GM15510 (cell line): Measurements from ENCODE around the gene FNBP1.

Experiments used
- POLR2A ChIP-seq: IDR thresholded peaks from 3 replicates; pipeline ENCODE4 v1.6.1; 2011; ENCODE audit warnings: borderline replicate concordance; ENCODE audit not compliant: insufficient read length; ENCODE audit errors: extremely low read depth

Gene FNBP1

GRCh38 chr9:129932303-129933151 is 110.5 kb downstream of the FNBP1 start:
- no peak for TF ChIP-seq POLR2A

DNA sequence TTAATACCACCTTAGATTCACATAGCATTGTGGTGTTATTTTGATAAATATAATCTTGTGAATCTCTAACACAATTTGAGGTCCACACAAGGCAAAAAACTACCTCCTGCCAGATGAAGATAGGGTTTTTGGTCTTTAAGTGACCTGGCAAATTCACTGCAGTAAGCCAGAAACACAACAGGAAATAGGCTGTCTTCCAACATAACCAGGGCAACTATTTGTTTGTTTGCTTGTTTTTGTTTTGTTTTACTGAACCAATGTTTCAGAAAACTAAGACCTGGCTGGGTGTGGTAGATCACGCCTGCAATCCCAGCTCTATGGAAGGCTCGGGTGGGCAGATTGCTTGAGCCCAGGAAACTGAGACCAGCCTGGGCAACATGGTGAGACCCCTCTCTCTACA is 112.2 kb downstream of the FNBP1 start:
- TF ChIP-seq POLR2A = no peak

DNA sequence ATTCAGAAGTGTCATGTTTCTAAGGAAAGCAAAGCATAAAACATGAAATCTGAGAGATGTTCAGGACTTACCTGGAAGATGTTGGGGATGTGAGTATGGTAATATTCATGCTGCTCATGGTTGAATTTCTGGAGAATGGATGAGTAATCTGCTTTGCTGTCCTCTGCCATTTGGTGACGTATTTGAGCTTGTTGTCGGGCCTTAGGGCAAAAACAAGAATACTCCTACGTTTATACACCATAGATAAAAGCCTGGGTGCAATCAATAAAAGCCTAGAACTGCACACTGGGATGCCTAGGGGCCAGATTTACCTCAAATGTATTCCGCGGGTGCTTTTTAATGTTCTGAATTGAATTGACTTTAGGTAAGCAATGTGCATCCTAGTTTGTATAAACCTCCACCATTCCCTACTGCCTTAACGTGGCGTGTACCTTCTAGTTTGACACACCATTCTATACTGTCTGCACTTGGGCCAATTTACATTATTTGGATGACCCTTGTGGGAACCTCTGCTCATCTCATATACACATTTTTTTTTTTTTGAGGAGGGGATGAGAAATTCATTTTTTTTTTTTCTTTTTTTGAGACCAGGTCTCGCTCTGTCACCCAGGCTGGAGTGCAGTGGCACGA is 113.4 kb downstream of the FNBP1 start:
- TF ChIP-seq POLR2A = no peak

DNA sequence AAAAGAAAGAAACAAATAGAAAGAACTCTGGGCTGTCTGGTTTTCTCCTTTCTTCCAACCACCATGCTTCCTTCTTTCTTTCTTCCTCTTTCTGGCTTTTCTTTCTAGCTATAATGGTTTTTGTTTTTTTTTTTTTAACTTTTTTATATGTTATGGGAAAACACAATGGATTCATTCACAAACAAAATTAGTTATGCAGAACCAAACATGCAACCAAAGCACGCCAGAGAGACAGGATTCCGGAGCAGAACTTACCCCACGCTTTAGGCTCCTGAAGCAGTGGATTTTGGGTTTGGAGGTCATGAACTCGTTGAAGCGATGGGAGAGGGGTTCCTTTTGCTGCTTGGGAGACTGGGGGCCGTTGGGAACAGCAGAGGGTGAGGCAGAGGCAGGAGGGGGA is 119.4 kb downstream of the FNBP1 start:
- no peak for TF ChIP-seq POLR2A

DNA sequence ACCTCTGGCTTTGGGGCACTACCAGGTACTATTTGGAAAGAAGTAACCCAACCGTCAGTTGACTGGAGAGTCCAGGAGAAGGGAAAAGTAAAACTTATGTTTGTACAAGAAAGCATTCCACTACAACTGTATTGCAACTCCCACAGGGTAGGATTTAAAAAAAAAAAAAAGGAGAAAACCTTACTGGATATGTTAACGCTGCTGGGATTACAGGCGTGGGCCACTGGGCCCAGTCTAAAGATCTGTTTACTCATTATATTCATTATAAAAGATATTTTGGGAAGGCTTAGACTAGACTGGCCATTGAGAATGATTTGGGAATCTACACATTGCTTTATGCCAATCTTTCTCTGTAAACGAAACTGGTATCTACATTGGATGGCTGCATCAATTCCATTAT is 121.1 kb downstream of the FNBP1 start:
- TF ChIP-seq POLR2A = no peak

- TF ChIP-seq POLR2A = no peak
Measured at GRCh38 chr9:129919841-129920240, 123.1 kb downstream of the FNBP1 start.

DNA sequence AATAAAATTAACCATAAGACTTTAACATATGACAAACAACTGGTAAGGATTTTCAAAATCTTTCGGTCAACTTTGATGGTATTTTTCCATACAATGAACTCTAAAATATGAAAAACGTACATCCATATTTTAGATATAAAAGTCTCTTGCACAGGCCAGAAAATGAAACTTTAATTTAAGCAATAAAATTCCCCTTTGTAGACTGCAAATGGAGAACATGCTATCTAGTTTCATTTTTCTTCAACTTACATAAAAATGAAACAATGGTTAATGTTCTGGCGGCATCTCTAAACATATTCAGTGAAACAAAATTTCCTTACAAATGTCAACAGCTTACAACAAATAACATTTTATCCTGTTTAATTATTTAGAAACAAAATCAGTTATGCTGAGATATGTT is 123.7 kb downstream of the FNBP1 start:
- no peak for TF ChIP-seq POLR2A

GRCh38 chr9:129918296-129918950 is 124.6 kb downstream of the FNBP1 start:
- TF ChIP-seq POLR2A = no peak

DNA sequence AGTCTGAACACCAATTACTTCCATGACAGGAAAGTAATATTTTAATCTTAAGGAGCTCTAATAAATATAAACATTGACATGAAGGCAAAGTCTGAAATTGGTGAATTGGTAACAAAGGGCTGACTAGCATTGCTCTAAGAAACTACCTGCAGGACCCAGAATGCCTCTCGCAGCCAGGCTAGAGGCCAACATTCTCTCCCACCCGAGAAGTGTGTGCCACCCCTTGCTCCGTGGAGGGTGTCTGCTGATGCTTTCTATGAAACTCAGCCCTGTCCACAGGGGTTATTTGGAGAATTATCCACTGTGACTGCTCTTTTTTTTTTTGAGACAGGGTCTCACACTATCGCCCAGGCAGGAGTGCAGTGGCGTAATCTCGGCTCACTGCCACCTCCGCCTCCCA is 126.3 kb downstream of the FNBP1 start:
- no peak for TF ChIP-seq POLR2A

GRCh38 chr9:129914051-129914450 is 128.9 kb downstream of the FNBP1 start:
- TF ChIP-seq POLR2A = no peak

DNA sequence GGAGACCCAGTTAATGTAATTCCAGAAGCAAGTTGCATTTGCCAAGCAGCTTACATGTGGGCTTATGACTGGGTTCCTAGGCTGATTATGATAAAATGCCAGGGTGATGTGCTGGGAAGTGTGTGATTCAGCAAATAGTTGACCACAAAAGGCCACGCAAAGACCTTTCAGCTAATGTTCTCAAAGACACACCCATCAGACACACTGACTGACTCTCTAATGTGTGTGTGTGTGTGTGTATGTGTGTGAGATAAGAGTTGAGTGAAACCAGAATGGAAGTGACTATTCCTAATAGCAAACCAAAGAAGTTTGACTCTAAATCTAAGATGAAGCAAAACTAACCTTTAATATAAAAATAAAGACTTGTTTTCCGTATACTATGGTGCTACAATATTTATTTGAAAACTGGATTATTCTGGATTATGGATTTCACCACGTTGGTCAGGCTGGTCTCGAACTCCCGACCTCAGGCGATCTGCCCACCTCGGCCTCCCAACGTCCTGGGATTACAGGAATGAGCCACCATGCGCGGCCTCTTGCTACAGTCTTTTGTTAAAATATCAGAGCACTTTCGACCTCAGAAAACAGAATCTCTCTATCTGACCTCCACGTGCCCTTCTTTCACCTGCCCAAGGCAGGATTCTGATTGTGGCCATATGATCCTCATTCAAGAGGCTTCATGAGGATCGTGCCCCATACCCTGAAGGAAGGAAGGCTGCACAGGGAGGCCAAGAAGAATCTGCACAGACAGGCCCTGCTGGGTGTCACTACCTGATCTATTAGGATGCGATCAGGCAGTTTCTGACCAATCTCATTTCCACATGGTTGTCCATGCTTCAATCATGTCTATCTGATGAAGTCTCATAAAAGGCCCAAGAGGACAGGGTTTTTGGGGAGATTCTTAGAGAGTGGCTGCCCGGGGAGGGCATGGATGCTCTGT is 132.1 kb downstream of the FNBP1 start:
- no peak for TF ChIP-seq POLR2A

GRCh38 chr9:129909851-129910250 is 133.1 kb downstream of the FNBP1 start:
- TF ChIP-seq POLR2A = no peak

DNA sequence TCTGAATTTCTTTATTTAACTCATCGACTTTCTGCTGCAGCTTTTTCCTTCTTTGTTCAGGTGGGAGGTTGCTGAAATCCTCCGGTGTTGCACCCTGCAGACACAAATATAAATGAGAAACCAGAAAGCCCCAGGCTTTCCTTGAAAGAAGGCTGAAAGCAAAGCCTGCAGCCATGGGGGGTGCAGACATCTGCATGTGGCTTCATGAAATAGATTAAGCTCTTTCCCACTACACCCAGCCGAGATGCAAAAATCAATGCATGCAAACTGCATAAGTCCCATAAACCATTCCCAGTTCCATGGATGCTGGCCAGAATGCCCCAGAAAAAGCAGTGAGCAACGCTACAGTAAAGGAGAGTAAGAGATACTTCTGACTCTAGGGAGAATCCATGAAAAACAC is 134.1 kb downstream of the FNBP1 start:
- TF ChIP-seq POLR2A = no peak

DNA sequence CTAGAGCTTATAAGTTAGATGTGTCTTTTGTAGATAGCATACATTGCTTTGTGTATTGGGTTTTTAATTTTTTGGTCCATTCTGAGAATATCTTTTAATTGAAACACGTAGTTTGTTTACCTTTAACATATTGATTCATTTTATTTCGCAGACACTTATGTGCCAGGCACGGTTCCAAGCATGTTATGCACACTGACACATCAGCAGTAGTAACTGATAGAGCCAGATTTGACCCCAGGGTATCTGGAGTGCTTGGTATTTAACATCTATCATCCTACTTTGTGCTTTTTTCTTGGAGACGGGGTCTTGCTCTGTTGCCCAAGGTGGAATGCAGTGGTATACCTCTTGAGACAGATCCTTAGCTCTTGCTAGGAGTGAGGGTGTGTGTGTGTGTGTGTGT is 135.8 kb downstream of the FNBP1 start:
- no peak for TF ChIP-seq POLR2A

- no peak for TF ChIP-seq POLR2A
Measured at GRCh38 chr9:129906298-129906697, 136.7 kb downstream of the FNBP1 start.

GRCh38 chr9:129904734-129905133 is 138.3 kb downstream of the FNBP1 start:
- no peak for TF ChIP-seq POLR2A

- no peak for TF ChIP-seq POLR2A
Measured at GRCh38 chr9:129902740-129903134, 140.3 kb downstream of the FNBP1 start.
